ENCODE results near the gene ARG1. TPM values are rescaled to one million over a fixed set of nuclear protein-coding genes. Genes with fewer than 3 reads are reported as not detected.

The ARG1 gene
- polyA plus RNA-seq, 1 donor from 2014 or later, result not detected

- no peak overlapping the region for H2AFZ ChIP-seq (ENCODE audit: low read depth, low read length)
Observed at GRCh38 chr6:131561925-131562707, 10.9 kb upstream of the ARG1 start.

GRCh38 chr6:131565056-131565455 lies 8.0 kb upstream of the ARG1 start:
- Histone ChIP-seq H4K20me1 (ENCODE audit: insufficient read depth) (no peaks in the 10 kb centered on the region), H3K4me2 (ENCODE audit: low read length) (no peak overlapping the region), H3K36me3 (ENCODE audit: insufficient read depth, low read length) (no peaks in the 10 kb centered on the region), H3K9ac (ENCODE audit: low read length) (no peak overlapping the region), H3K27ac (ENCODE audit: low read length) (no peak overlapping the region), H2AFZ (ENCODE audit: low read depth, low read length) (no peak overlapping the region), H3K4me3 (ENCODE audit: low read length) (no peak overlapping the region), H3K27me3 (ENCODE audit: insufficient read depth, low read depth, low read length) (no peaks in the 10 kb centered on the region), H3K9me3 (ENCODE audit: low read length) (no peaks in the 10 kb centered on the region), H3F3A (ENCODE audit: insufficient read depth, low read length, poor library complexity, severe bottlenecking) (no peaks in the 10 kb centered on the region), H3K9me2 (ENCODE audit: insufficient read depth, low read length) (no peaks in the 10 kb centered on the region), H3K79me2 (replicated peaks; ENCODE audit: insufficient read depth, low read length) (no peaks in the 10 kb centered on the region)
- no peak for TF ChIP-seq MXI1 (conservative IDR thresholded peaks at IDR 0.05; ENCODE audit: poor library complexity, severe bottlenecking)
- TF ChIP-seq RAD21 (conservative IDR thresholded peaks at IDR 0.05), result no peak
- TF ChIP-seq POLR2AphosphoS5 (IDR thresholded peaks at IDR 0.05), result no peak
- TF ChIP-seq REST (IDR thresholded peaks at IDR 0.05; ENCODE audit: borderline replicate concordance), result no peak
- no peak for TF ChIP-seq EP300 (conservative IDR thresholded peaks at IDR 0.05; ENCODE audit: poor library complexity, severe bottlenecking)
- TF ChIP-seq SMC3 (conservative IDR thresholded peaks at IDR 0.05; ENCODE audit: poor library complexity), result no peak
- TF ChIP-seq EZH2 (IDR thresholded peaks at IDR 0.05; ENCODE audit: borderline replicate concordance, insufficient read depth, low read length, poor library complexity, severe bottlenecking), result no peak
- TF ChIP-seq TAF1 (IDR thresholded peaks at IDR 0.05; ENCODE audit: low read depth), result no peak
- TF ChIP-seq CTCF (IDR thresholded peaks at IDR 0.05; ENCODE audit: poor library complexity, severe bottlenecking), result no peak

More at GRCh38 chr6:131561925-131562707, 10.9 kb upstream of the ARG1 start:
- H3K4me2 ChIP-seq (ENCODE audit: low read length), result no peak overlapping the region
- H3K9ac ChIP-seq (ENCODE audit: low read length), result no peak overlapping the region
- TF ChIP-seq POLR2AphosphoS5 (IDR thresholded peaks at IDR 0.05) (no peak), MXI1 (conservative IDR thresholded peaks at IDR 0.05; ENCODE audit: poor library complexity, severe bottlenecking) (no peak), EZH2 (IDR thresholded peaks at IDR 0.05; ENCODE audit: borderline replicate concordance, insufficient read depth, low read length, poor library complexity, severe bottlenecking) (no peak), RAD21 (conservative IDR thresholded peaks at IDR 0.05) (no peak), TAF1 (IDR thresholded peaks at IDR 0.05; ENCODE audit: low read depth) (no peak), REST (IDR thresholded peaks at IDR 0.05; ENCODE audit: borderline replicate concordance) (no peak)
- H3K4me3 ChIP-seq (ENCODE audit: low read length), result no peak overlapping the region
- no peak overlapping the region for H3K27ac ChIP-seq (ENCODE audit: low read length)
- no peaks in the 10 kb centered on the region for H3F3A ChIP-seq (ENCODE audit: insufficient read depth, low read length, poor library complexity, severe bottlenecking)
- H3K9me2 ChIP-seq (ENCODE audit: insufficient read depth, low read length), result no peaks in the 10 kb centered on the region
- H4K20me1 ChIP-seq (ENCODE audit: insufficient read depth), result no peaks in the 10 kb centered on the region
- no peaks in the 10 kb centered on the region for H3K27me3 ChIP-seq (ENCODE audit: insufficient read depth, low read depth, low read length)
- no peaks in the 10 kb centered on the region for H3K36me3 ChIP-seq (ENCODE audit: insufficient read depth, low read length)
- no peaks in the 10 kb centered on the region for H3K9me3 ChIP-seq (ENCODE audit: low read length)
- no peaks in the 10 kb centered on the region for H3K79me2 ChIP-seq (replicated peaks; ENCODE audit: insufficient read depth, low read length)
